B cell (primary cell): Measurements from ENCODE around the gene TBC1D14. TPM values are rescaled to one million over a fixed set of nuclear protein-coding genes. Genes with fewer than 3 reads are reported as not detected.

Experiments used
- ATAC-seq: fragments of 200-7000 bp; cut with Tn5 transposase; one replicate; pipeline ENCODE4 v1.10.0; 2021; ENCODE audit warnings: low read depth, mild to moderate bottlenecking, moderate number of reproducible peaks, moderate library complexity
- CTCF ChIA-PET: fragments of 350-600 bp; sonication (Branson Sonifier 250); formaldehyde crosslinking; loops from one replicate; lab custom pipeline; 2021; ENCODE audit warnings: antibody characterized with exemption, inconsistent platforms; lab: Charles Lee
- POLR2A ChIA-PET: fragments of 350-600 bp; sonication (Branson Sonifier 250); formaldehyde crosslinking; loops from one replicate; lab custom pipeline; 2021; ENCODE audit warnings: antibody characterized with exemption; lab: Charles Lee
- DNase-seq: peaks from one replicate; pipeline ENCODE4 v3.0.0; 2013
- H2AFZ ChIP-seq: 2 replicates; pipeline ENCODE4 v1.6.1; 2012; ENCODE audit warnings: mild to moderate bottlenecking, low read depth, low read length; ENCODE audit not compliant: insufficient read depth, poor library complexity, severe bottlenecking
- H3K27ac ChIP-seq, 2 donors: 1 replicate in 1 of 2; 2 replicates in 1 of 2; pipeline ENCODE4 v1.5.1; 2012 to 2013; ENCODE audit warnings: low read length in 2 of 2, mild to moderate bottlenecking in 2 of 2, moderate library complexity in 1 of 2
- H3K27me3 ChIP-seq, 4 experiments: fragments of 200-600 bp in 1 of 4; sonication (generic) in 1 of 4; replicated peaks in 1 of 4; 1 replicate in 2 of 4; 2 replicates in 2 of 4; pipeline versions ENCODE4 v1.6.1 to v1.7.0; 2013 to 2016; ENCODE audit warnings: low read length in 3 of 4, mild to moderate bottlenecking in 2 of 4, mixed read lengths in 1 of 4, moderate library complexity in 1 of 4; ENCODE audit not compliant: insufficient read depth in 4 of 4, control insufficient read depth in 3 of 4; ENCODE audit errors: control extremely low read depth in 1 of 4
- H3K36me3 ChIP-seq, 2 experiments: replicated peaks in 1 of 2; 1 replicate in 1 of 2; 2 replicates in 1 of 2; pipeline versions ENCODE4 v1.6.1 to v1.7.1; 2013; ENCODE audit warnings: low read length in 1 of 2; ENCODE audit not compliant: insufficient read depth in 2 of 2, control insufficient read depth in 1 of 2; ENCODE audit errors: control extremely low read depth in 1 of 2, extremely low read depth in 1 of 2
- H3K4me1 ChIP-seq, 2 donors: fragments of 200-600 bp in 1 of 2; sonication (generic) in 1 of 2; 1 replicate in 1 of 2; 2 replicates in 1 of 2; pipeline versions ENCODE4 v1.5.1 to v1.6.1; 2013 to 2017; ENCODE audit warnings: low read length in 2 of 2; ENCODE audit not compliant: control insufficient read depth in 2 of 2, insufficient read depth in 2 of 2
- H3K4me2 ChIP-seq: replicated peaks from 2 replicates; pipeline ENCODE3; 2012; ENCODE audit warnings: mild to moderate bottlenecking, low read depth, low read length; ENCODE audit not compliant: poor library complexity, severe bottlenecking
- H3K4me3 ChIP-seq, 5 experiments: fragments of 200-600 bp in 1 of 5; sonication (generic) in 1 of 5; 1 replicate in 3 of 5; 2 replicates in 2 of 5; pipeline versions ENCODE4 v1.5.1 to v1.7.0; 2011 to 2016; ENCODE audit warnings: low read length in 4 of 5, mild to moderate bottlenecking in 4 of 5, low read depth in 2 of 5, control low read depth in 1 of 5, moderate library complexity in 1 of 5; ENCODE audit not compliant: insufficient read depth in 1 of 5; ENCODE audit errors: control extremely low read depth in 1 of 5, extremely low read depth in 1 of 5
- H3K79me2 ChIP-seq: fragments of 200-600 bp; sonication (generic); one replicate; pipeline ENCODE4 v1.6.0; 2016; ENCODE audit warnings: low read length; ENCODE audit not compliant: control insufficient read depth, insufficient read depth
- H3K9ac ChIP-seq: fragments of 200-600 bp; sonication (generic); 2 replicates; pipeline ENCODE4 v1.6.1; 2017; ENCODE audit warnings: mild to moderate bottlenecking, low read length, moderate library complexity
- H3K9me3 ChIP-seq, 3 donors: one replicate each; pipeline versions ENCODE4 v1.6.1 to v1.7.1; 2013; ENCODE audit warnings: low read length in 2 of 3; ENCODE audit not compliant: control insufficient read depth in 2 of 3, insufficient read depth in 1 of 3; ENCODE audit errors: control extremely low read depth in 1 of 3
- H4K20me1 ChIP-seq: 2 replicates; pipeline ENCODE4 v1.6.0; 2012; ENCODE audit warnings: mild to moderate bottlenecking, low read length; ENCODE audit not compliant: insufficient read depth, control insufficient read depth, poor library complexity, severe bottlenecking
- H3K27ac Mint-ChIP-seq: one replicate; pipeline ENCODE4 v1.8.0; 2021; ENCODE audit warnings: mixed read lengths
- H3K27me3 Mint-ChIP-seq: one replicate; pipeline ENCODE4 v1.8.0; 2021; ENCODE audit warnings: mixed read lengths
- H3K4me1 Mint-ChIP-seq: one replicate; pipeline ENCODE4 v1.8.0; 2021; ENCODE audit warnings: mixed read lengths
- H3K4me3 Mint-ChIP-seq: one replicate; pipeline ENCODE4 v1.8.0; 2021; ENCODE audit warnings: mixed read lengths
- H3K9me3 Mint-ChIP-seq: one replicate; pipeline ENCODE4 v1.8.0; 2022; ENCODE audit warnings: mixed read lengths; ENCODE audit not compliant: insufficient read depth
- EZH2 ChIP-seq: IDR thresholded peaks from 2 replicates; pipeline ENCODE4 v1.6.1; 2012; ENCODE audit warnings: borderline replicate concordance, low read depth, mild to moderate bottlenecking, moderate library complexity, low read length; ENCODE audit not compliant: insufficient read depth, poor library complexity, severe bottlenecking
- WGBS: methylation state at CpG from one replicate; pipeline ENCODE4 v1.1.5; 2013; ENCODE audit warnings: missing lambda C conversion rate; ENCODE audit not compliant: insufficient coverage; 5-methylcytosine and 5-hydroxymethylcytosine counted together
- intact Hi-C: fragments of 100-400 bp; cut with micrococcal nuclease; formaldehyde crosslinking; loops from one replicate; pipeline ENCODE4 v1.10.0; 2022
- polyA plus RNA-seq: library from polyadenylated mRNA; depleted of rRNA; stranded (reverse); fragments of >200 nt; gene quantifications from 2 replicates; pipeline ENCODE4 v1.2.3, GENCODE V29; 2012
- total RNA-seq, 2 donors: library from RNA; stranded (reverse); fragments of 120-200 nt in 1 of 2; gene quantifications; 1 replicate in 1 of 2; 2 replicates in 1 of 2; pipeline versions ENCODE4 v1.2.3 to v1.2.4, GENCODE V29; 2013 to 2022
- TF ChIP-seq, protein P1 (sequence below): fragments of 200-600 bp; IDR thresholded peaks from one replicate; pipeline ENCODE4 v1.8.0; 2022; ENCODE audit warnings: antibody characterized with exemption, mild to moderate bottlenecking

Gene TBC1D14
- total and polyA plus RNA-seq, 2 donors (not counting 1 experiment from before 2014, with no cell fraction given) = 21.9 to 42.0 TPM

- Histone ChIP-seq H2AFZ (no peak overlapping the region), H3K27ac (no peak overlapping the region), H3K27me3 (no peaks in the 10 kb centered on the region), H3K4me3 (no peak overlapping the region), H4K20me1 (no peaks in the 10 kb centered on the region), H3K4me1 (no peaks in the 10 kb centered on the region), H3K36me3 (peaks cover 0 to 21% of the 10 kb centered on the region in 2 experiments), H3K9me3 (no peaks in the 10 kb centered on the region), H3K9ac (no peak overlapping the region), H3K79me2 (no peaks in the 10 kb centered on the region), H3K4me2 (no peak overlapping the region)
- no peaks in the 10 kb centered on the region for H3K27me3 Mint-ChIP-seq
- 98% methylated on average over 5 of the region's 8 CpGs for WGBS
- no peaks in the 10 kb centered on the region for H3K9me3 Mint-ChIP-seq
- H3K4me3 Mint-ChIP-seq = no peak overlapping the region
- H3K27ac Mint-ChIP-seq = no peak overlapping the region
- TF ChIP-seq, protein P1, sequence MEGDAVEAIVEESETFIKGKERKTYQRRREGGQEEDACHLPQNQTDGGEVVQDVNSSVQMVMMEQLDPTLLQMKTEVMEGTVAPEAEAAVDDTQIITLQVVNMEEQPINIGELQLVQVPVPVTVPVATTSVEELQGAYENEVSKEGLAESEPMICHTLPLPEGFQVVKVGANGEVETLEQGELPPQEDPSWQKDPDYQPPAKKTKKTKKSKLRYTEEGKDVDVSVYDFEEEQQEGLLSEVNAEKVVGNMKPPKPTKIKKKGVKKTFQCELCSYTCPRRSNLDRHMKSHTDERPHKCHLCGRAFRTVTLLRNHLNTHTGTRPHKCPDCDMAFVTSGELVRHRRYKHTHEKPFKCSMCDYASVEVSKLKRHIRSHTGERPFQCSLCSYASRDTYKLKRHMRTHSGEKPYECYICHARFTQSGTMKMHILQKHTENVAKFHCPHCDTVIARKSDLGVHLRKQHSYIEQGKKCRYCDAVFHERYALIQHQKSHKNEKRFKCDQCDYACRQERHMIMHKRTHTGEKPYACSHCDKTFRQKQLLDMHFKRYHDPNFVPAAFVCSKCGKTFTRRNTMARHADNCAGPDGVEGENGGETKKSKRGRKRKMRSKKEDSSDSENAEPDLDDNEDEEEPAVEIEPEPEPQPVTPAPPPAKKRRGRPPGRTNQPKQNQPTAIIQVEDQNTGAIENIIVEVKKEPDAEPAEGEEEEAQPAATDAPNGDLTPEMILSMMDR = no peak
- no peak for TF ChIP-seq EZH2
- POLR2A ChIA-PET = no interaction called here
- DNase-seq (no peak), ATAC-seq (no peak)
- CTCF ChIA-PET = interaction anchor here (0.9 to 1.1 kb wide), 3 partner anchors 10 to 148 kb away, joined by 3 read pairs; no protein-coding TSS in a partner anchor
- intact Hi-C loops = no loop called here
- no peaks in the 10 kb centered on the region for H3K4me1 Mint-ChIP-seq
These were observed 41.2 kb upstream of the TBC1D14 start for GRCh38 chr4:6868386-6868785.

DNA sequence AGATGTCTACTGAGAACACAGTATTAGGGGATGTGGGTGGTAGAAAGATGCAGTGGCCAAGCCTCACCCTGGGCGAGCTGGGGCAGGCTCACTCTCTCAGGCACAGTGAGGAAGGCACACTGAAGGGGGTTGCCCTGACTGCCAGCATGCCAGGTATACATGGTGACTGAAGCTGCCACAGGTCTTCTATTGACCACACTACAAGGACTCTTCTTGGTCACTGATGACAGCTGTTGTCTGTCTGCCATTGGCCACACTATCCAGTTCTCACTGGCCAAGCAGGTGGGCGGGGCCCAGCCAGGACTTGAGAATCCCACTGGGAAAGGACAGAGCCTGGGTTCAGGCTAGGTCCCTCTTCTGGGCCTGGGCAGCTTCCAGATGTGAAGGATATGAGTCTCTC lies 39.7 kb upstream of the TBC1D14 start:
- peaks cover 0 to 18% of the 10 kb centered on the region in 2 experiments for H3K36me3 ChIP-seq
- no peaks in the 10 kb centered on the region for H3K79me2 ChIP-seq
- intact Hi-C loops = no loop called here
- no peaks in the 10 kb centered on the region for H3K27me3 ChIP-seq
- ChIA-PET CTCF (interaction anchor here (0.6 kb wide), 1 partner anchor 29 kb away, joined by 3 read pairs; no protein-coding TSS in a partner anchor), POLR2A (interaction anchor here (0.7 kb wide), 1 partner anchor 214 kb away, joined by 3 read pairs; no protein-coding TSS in a partner anchor)
- TF ChIP-seq, protein P1 = no peak
- no peak for TF ChIP-seq EZH2
- H3K4me3 ChIP-seq = no peak overlapping the region
- H3K27ac Mint-ChIP-seq = no peak overlapping the region
- H3K4me1 Mint-ChIP-seq = peaks cover 3% of the 10 kb centered on the region
- H3K4me2 ChIP-seq = no peak overlapping the region
- DNase-seq (no peak), ATAC-seq (no peak)
- H3K9me3 ChIP-seq = no peaks in the 10 kb centered on the region
- H3K4me1 ChIP-seq = peaks cover 0 to 4% of the 10 kb centered on the region in 2 donors
- H3K27ac ChIP-seq = no peak overlapping the region
- no peaks in the 10 kb centered on the region for H4K20me1 ChIP-seq
- no peak overlapping the region for H2AFZ ChIP-seq
- H3K9ac ChIP-seq = no peak overlapping the region
- no peaks in the 10 kb centered on the region for H3K27me3 Mint-ChIP-seq
- no peaks in the 10 kb centered on the region for H3K9me3 Mint-ChIP-seq
- WGBS = 100% methylated on average over 2 of the region's 2 CpGs
- no peak overlapping the region for H3K4me3 Mint-ChIP-seq
